Activated CD4-positive, alpha-beta T cell treated with anti-CD3 and anti-CD28 coated beads, Interleukin-2, amount 50 U/mL, for 16 hours (primary cell): ENCODE results near the gene SP100.
"Not testable (repeated sequence)": the region's sequence is repeated elsewhere in the genome, so short reads cannot be mapped to it uniquely, and the experiment has no call there.

ENCODE experiments used
- DNase-seq: peaks from one replicate; pipeline ENCODE4 v3.0.0-alpha.2; 2020

SP100 gene

DNA sequence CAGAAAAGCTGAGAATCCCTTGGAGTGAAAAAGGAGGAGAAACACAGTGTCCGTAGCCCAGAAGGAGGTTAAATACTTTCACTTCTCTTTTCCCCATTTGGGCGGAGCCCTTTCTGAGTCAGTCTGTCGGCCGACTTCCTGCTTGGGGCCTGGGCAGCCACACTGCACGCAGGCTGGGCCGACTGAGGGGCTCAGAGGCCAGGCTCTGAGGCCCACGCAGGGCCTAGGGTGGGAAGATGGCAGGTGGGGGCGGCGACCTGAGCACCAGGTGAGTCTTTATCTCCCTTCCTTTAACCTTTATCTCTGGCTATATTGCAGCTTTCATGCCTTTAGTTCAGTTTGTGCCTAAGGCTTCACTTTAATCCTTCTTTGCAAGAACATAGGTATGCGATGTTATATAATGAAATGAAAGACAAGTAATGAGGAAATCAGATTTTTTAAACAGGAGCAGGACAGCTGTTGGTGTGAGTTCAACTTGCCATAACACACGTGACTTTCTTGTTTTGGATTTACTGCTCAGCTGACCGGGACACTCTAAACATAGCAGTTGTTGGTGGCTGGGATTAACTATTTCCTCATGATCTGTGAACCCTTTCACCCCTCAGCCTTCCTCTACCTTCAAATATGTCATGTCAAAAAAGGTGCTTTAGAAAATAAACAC, at the start of gene SP100:
TSS of gene SP100 (plus strand) at position 141 of the 661 bp plus-strand sequence. CDS start at position 237, 96 bp downstream.
- DNase-seq, result peak; percentile 87

DNA sequence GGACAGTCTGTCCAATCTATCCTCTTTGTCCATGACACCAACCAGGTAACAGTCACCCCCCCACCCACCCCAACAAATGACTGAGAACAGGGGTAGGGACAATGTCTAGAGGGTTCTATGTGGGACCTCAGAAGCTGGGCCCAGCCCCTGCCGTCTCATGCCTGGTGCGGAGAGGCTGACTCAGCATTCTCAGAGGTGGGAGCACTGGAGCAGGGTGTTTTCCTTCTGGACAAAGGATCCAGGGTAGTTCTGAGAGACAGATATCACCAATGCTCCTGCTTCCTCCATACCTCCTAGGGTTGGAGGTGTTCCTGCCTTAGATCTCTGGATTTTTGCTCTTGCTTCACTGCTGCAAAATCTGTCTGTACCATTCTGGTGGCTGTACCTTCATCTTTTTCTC, 33.9 kb upstream of the SP100 start:
- no peak for DNase-seq

DNA sequence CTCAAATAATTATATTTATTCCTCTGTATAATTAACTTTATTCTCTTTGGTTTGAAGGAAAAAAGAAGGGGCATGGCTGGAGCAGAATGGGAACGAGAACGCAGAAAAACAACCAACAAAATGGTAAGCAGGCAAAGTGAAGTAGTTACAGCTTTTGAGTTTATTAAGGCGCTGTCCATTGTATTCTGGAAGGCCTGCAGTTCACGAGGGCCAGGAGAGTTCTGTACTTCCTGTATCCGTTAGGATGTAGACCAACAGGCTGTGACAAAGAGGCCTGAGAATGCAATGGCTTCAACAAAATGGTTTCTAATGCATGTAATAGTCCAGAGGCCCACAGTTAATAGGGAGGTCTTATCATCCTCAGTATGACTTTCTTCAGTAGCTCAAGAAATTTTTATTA, 32.5 kb upstream of the SP100 start:
- no peak for DNase-seq

DNA sequence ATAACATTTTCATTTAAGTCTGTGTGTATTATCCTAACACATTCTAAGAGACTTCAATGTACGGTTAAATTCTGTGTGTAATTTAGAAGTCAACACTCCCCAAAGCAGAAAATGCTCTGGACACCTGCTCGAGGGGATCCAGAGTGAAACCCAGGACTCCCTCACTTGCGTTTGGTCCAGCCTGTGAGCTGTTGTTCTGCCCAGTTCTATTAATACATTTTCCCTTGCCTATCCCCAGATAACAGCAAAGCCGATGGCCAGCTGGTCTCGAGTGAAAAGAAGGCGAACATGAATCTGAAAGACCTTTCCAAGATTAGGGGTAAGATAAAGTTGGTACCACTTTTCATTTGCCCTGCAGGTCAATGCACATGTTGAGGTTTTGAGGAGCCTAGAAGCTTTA, 31.0 kb upstream of the SP100 start:
- DNase-seq, result no peak

DNA sequence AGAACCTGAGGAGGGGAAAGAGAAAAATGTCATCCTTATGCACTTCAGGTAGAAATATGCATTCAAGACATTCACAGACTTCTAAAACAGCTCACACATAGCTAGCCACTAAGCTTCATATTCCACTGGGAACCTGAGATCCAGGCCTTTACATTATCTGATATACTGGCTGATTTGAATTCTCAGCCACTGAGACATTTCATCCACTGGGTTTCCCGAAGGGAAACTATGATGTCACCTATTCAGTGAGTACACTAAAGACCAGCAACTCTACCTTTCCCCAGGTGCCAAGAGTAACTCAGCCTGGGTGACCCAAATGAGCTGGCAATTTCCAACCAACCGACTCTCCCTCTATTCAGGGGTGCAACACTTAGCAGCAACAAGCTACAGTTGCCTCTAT, 21.7 kb upstream of the SP100 start:
- DNase-seq, result no peak

DNA sequence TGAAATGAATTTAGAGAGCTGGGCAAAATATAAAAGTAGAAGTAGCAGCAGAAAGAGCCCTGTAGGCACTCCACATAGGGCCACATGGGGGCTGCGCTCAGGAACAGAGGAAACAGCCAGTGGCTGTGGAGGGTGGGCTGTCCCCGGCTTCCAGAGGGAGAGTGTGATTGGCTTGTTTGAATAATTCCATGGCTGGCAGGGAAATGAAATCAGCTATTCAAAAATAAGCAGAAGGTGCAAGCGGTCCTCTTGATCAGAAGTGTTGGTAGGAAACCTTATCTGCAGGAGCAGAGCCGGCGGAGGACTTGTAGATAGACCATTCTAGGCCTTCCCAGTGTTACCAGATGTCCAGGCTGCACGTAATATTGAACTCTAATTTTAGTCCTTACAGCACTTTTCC, 17.3 kb upstream of the SP100 start:
- DNase-seq, result not testable (repeated sequence)

DNA sequence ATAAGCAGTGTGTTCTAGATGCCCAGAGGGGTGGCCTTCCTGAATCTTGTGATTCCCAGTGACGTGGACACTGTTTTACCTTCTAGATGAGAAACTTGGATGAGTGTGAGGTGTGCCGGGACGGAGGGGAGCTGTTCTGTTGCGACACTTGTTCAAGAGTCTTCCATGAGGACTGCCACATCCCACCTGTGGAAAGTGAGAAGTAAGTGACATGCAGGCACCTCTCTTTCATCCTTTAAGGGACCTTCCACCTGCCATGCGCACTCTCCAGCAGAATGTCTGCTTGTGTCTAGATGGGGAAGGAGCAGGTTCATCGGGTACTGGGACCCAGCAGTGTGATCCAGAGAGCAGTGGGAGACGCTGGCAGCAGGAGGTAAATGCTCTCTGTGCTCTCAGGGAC, 16.0 kb upstream of the SP100 start:
- no peak for DNase-seq

DNA sequence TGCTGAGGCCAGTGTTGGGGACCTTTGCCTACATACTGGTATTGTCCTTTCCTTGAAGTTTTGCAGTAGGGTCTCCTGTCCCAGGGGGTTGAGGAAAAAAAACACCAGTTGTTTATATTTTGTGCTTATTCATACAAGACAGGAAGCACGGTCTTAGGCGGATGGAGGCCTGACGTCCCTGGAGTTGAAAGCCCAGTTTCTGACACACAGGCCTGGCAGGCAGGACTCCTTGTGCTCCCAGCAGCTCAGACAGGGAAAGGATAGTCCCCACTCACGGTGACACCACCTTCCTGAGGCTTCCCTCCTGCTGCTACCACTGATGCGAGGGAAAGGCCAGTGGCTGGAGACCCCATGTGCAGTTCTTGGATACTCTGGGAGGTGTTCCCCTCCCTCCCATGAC, 15.5 kb upstream of the SP100 start:
- DNase-seq, result no peak

DNA sequence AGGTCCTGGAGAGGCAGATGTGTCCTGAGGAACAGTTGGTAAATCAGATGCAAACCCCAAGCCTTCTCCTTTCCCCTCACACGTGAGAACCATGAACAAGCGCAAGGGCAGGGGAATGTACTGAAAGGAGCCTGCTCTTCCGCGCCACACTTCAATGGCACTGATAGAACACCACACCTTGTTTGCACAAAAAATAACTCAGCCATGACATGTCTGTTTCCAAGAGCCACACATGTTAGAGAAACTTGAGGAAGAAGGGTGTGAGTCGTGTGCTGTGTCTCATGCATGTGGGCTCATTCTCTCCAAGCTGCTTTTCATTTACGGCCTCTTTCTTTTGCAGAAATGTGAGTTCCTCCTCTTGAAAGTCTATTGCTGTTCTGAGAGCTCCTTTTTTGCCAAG, 15.0 kb upstream of the SP100 start:
- DNase-seq, result not testable (repeated sequence)

DNA sequence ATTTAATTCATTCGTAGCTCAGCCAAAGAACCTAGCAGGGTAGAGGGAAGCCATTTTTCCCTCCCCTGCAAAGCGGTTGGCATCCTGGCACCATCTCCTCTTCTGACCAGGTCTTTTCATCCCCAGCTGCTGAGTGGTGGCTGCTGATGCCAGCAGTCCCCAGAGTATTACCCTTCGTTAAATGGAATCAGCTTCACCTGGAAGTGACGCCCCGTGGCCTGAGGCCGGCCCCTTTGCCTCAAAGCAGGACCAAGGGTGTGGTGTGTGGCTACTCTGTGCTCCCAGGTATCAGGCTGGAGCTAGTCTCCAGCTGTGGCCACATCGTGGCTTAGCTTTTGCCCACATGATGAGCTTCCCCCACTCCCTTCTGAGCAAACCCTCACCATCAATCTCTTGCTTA, 12.3 kb upstream of the SP100 start:
- DNase-seq, result no peak

DNA sequence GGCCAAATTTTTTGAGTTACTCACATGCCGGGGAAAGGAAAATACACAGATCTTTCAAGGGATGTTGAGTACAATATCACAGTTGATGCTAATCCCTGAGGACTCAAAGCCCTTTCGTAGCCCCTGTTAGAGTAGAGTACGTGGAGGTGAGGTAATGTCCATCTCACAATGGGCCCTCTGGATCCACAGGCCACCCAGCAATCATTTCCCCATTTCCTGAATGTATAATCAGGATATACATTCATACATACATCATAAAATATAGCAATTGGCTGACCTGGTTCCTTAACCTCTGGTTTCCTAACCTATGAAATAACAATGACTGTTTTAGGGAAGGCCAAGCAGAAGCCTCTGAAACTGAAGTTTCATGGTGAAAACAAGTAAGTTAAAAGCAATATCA, 10.2 kb upstream of the SP100 start:
- no peak for DNase-seq

DNA sequence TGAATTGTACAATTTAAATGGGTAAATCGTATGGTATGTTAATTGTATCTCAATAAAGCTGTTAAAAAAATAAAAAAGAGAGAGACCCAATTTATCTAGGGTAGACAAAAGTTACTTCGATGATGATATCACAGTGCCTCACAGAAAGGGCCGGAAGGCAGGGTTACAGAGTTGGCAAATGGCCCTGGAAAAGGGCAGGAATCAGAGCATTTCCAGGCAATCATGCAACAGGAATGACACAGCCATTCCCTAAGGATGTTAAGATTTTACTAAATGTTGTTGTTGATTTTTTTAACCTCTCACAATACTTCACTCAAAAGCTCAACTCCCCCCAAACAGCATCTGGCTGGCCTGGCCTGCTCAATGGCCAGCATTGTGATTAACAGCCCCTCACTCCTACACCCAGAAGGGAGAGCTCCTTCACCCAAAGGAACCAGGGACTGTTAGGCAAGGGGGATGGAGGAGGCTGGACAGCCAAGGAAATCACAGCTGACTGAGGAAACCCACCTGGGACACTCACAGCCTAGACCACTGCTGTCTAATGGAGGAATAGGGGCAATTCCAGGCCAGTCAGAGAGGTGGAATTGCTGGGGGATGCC, 7.7 kb upstream of the SP100 start:
- DNase-seq, result no peak

DNA sequence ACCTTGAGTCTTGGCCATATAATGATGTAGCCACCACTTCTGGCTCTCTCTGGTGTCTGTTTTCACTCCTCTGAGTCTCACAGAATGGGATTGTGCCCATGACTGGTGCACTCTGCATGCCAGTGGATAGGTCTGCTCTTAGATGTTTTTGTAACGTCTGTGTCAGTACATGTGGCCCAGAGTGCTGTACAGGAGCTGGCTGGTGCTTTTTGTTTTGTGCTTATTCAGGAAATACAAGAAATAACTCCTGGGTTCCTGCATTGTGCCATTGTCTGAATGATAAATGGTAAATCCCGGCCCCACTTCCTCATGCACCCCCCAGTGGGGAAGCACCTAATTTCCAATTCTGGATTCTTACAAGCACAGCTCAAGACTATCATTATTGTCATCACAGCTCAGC, 6.7 kb upstream of the SP100 start:
- DNase-seq, result not testable (repeated sequence)

DNA sequence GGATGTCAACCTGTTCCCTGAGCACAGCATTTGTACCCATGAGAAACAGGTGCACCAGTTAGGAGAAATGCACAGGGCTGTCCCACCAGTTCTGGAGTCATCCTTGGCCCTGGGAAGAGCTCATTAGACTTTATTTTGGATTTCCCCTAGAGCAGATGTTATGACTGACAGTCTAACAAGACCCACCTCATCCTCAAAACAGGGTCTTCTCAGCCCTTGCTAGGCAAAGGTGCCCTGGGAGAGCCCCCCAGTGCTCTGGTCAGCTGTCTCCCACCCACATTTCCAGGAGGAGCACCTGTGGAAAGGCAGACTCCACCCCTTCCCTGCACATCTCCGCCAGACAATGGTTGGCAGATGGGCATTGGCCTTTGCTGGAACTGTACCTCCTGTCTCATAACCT, 5.7 kb upstream of the SP100 start:
- no peak for DNase-seq

DNA sequence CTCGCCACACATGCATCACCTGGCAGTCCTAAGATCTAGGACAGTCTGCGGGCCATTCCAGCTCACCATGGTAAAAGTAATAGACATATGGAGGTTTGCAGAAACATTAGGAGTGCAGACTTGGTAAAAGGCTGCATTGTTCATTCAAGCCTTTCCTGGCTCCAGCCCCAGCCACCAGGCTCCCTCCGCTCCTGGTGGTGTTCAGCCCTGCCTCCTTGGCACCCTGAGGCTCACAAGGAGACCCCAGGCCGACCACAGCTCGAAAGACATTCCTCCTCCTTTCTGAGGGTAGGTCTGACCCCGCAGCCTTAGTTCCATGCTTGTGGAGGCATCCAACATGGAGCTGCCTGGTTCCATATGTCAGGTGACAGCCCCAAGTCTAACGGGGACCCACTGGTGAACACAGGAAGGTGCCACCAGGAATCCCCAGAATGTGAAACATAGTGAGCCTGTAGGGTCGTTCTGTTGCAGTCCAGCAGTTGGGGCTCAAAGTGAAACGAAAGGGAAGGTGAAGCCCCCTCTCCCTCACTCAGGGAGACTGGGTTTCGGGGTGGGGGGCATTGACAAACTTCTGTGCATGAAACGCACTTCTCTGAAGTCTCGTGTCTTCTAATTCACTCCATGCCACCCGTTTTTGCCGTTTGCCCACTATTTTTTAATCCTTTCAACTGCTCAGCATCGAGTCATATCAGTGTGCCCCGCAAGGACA, 5.0 kb upstream of the SP100 start:
- DNase-seq, result no peak

DNA sequence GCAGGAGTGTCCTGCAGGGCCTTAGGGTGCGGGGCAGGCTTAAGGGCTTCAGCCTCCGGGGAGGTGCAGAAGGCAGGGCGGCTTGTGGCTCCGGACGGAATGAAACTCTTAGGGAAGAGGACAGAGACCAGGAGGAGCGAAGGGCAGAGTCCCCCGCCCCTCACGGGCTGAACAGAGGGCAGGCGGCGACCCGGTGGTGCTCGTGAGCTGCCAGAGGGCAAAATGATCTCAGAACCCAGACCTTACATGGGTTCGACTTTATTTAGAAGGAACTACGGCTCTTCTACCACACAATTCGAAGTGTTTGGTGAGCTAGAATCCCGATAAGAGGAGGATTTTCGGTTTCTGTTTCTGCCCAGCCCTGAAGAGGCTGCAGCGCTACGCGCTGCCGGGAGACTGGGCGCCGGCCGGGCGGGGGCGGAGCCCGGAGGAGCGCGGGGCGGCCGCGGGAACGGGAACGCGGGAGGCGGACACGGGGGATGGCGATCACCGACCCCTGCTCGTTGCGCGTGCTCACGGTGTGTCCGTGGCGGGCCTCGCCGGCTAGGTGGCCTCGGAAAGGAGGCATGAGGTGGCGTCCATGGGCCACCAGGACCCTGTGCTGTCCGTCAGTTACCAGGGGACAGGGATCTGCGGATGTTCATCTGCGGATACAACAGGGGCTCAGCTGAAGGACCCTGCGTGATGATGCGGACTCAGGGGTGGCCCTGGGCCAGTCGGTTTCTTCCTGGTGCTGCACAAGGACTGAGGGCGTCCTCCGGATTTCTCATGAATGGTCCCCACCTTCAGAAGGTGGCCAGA, 4.2 kb upstream of the SP100 start:
- peak; percentile 73 for DNase-seq

DNA sequence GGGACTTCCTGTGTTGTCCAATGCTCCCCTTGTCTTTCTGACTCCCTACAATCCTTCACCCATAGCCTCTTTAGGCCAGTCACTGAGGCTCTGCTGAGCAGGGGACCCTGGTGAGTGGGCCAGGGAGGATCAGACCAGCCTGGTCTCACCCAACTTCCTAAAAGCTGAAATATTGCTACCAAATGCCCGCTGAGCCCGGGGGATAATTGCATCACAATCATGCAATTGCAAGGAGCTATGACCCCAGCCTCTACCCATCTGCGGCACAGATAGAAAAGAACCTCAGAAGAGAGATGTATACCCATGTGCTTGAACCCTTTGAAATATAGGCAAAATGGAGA, 3.7 kb upstream of the SP100 start:
- DNase-seq, result no peak

DNA sequence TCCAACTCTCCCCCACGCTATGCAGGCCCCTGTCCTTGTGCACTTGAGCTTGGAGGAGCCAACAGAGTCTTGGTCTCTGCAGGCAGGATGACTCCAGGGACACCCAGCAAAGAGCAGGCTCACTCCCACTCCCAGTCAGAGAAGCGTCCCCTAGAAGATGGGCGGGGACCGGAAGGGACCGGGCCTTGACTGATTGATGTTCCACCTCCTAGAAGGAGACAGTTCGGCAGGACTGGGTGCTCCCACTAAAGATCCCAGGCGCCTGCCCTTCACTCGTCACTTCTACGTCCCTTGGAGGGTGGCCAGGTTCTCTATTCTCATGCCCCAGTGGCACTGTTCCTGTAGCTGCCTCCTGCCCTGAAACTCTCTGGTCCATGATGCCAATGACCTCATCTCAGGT, 3.2 kb upstream of the SP100 start:
- DNase-seq, result no peak

DNA sequence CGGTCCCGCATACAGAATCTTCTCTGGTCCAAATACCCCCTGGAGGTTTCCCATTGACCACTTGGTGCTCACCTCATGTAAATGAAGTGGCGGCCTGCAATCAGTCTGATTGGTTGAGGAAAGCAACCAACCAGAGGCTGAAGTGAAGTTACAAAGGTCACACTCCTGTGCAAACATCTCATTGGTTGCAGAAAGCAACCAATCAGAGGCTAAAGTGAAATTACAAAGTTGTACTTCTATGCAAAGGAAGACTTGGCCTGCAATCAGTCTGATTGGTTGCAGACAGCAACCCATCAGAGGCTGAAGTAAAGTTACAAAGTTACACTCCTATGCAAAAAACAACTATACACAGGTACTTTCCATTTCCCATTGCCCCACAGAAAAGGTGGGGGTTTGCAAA, 2.5 kb upstream of the SP100 start:
- peak; percentile 24 for DNase-seq

DNA sequence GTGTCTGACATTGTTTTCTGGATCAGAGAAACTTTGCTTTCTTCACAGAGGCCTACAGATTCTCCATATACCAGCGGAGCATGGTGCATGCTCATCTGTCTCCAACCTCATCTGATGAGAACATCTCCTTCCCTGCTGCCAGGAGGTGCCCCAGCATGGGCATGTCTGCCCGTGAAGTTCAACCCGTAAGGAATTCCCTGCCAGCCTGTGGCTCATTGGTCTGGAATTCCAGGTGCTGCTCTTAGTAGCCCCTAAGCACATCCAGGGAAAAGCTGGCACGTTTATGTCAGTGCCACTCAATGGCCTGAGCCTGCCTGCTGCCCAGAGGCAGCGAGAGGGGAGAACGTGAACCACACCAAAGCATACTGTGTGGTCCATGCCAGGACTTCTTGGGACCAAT, 1.7 kb upstream of the SP100 start:
- DNase-seq, result no peak

DNA sequence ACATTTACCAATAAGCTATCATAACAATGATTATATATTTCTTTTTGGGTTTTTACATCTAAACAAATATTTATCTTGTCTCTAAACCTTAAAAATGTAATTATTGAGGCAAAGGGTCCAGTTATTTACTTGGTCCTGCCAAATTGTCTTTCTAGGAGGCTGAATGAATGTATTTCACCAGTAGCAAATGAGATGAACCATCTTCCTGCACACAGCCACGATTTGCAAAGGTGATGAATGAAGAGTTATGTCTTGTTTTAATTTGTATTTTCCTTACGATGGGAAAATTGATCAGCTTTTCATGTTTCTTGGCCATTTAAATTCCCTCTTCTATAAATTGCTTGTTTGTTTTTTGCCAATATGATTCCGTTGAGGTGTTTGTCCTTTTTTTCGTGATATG, 1.4 kb downstream of the SP100 start:
- no peak for DNase-seq

DNA sequence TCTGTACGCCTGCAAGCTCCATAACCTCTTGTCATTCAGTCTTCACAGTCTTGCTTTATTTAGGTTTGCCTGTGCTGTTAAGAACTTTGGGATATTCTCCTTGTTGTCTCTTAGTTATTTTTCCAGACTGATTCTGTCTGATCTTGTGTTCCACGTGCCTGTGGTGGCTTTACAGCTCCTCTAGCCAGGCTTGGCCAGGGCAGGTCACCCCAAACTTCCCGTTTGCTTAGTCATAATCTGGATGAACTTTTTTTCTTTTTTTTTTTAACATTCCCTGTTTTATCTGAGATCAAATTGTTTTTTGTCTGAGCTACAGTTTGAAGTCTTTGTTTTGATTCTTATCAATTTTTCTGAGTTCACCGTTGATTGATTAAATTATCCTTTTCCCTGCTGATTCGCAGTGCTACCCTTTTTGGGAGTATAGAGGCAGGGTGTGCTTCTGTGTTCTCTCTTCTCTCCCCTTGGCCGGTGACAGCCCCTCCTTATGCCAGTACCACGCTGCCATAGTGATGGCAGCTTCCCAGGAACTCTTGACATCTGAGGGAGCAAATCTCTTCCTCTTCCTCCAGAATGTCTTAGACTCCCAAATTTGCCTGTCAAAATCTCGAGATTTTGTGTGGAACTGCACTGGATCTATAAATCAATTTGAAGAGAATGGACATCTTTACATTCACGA, 2.5 kb downstream of the SP100 start:
- no peak for DNase-seq

DNA sequence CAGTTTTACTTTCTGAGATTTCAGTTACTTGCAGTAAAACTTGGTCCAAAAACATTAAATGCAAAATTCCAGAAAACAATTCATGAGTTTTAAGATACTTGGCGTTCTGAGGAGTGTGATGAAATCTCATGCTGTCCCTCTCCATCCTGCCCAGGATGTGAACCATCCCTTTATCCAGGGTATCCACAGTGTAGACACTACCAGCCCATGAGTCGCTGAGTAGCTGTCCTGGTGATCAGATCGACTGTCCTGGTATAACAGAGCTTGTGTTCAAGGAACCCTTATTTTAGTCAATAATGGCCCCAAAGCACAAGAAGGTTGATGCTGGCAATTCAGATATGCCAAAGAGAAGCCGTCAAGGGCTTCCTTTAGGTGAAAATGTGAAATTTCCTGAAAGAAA, 3.2 kb downstream of the SP100 start:
- DNase-seq, result no peak
